Neural progenitor cell (in vitro differentiated cells): Measurements from ENCODE around the gene PLPP3. TPM values are rescaled to one million over a fixed set of nuclear protein-coding genes. Genes with fewer than 3 reads are reported as not detected.

Experiments used
- DNase-seq: peaks from one replicate; pipeline ENCODE4 v3.0.0-alpha.2; 2016; ENCODE audit warnings: low spot score
- H2AFZ ChIP-seq: fragments of 200-600 bp; sonication (generic); replicated peaks from 2 replicates; pipeline ENCODE4 v1.6.1; 2016; ENCODE audit warnings: antibody characterized with exemption
- H3F3A ChIP-seq: fragments of 200-600 bp; sonication (generic); 2 replicates; pipeline ENCODE4 v1.6.1; 2016; ENCODE audit warnings: antibody characterized with exemption, low read depth
- H3K27ac ChIP-seq: fragments of 200-600 bp; sonication (generic); 2 replicates; pipeline ENCODE4 v1.5.1; 2016; ENCODE audit warnings: mild to moderate bottlenecking
- H3K27me3 ChIP-seq: fragments of 200-600 bp; sonication (generic); 2 replicates; pipeline ENCODE4 v1.6.1; 2016; ENCODE audit warnings: mild to moderate bottlenecking, moderate library complexity
- H3K36me3 ChIP-seq: fragments of 200-600 bp; sonication (generic); 2 replicates; pipeline ENCODE4 v1.5.1; 2016
- H3K4me1 ChIP-seq: fragments of 200-600 bp; sonication (generic); 2 replicates; pipeline ENCODE4 v1.6.1; 2016; ENCODE audit warnings: mixed run types
- H3K4me2 ChIP-seq: fragments of 200-600 bp; sonication (generic); 2 replicates; pipeline ENCODE4 v1.6.1; 2016
- H3K4me3 ChIP-seq: fragments of 200-600 bp; sonication (generic); 2 replicates; pipeline ENCODE4 v1.5.1; 2016
- H3K79me2 ChIP-seq: fragments of 200-600 bp; sonication (generic); 2 replicates; pipeline ENCODE4 v1.6.1; 2016; ENCODE audit warnings: low read depth
- H3K9ac ChIP-seq: fragments of 200-600 bp; sonication (generic); 2 replicates; pipeline ENCODE4 v1.6.1; 2016
- H3K9me3 ChIP-seq: fragments of 200-600 bp; sonication (generic); 2 replicates; pipeline ENCODE4 v1.5.1; 2016; ENCODE audit warnings: low read depth
- H4K20me1 ChIP-seq: fragments of 200-600 bp; sonication (generic); 2 replicates; pipeline ENCODE4 v1.6.1; 2016; ENCODE audit warnings: low read depth
- H3K27ac Mint-ChIP-seq: 3 replicates; pipeline ENCODE4 v1.8.0; 2021; ENCODE audit warnings: mixed read lengths
- H3K27me3 Mint-ChIP-seq: 2 replicates; pipeline ENCODE4 v1.8.0; 2022; ENCODE audit warnings: low read depth, mild to moderate bottlenecking, inconsistent platforms, moderate library complexity, mixed read lengths; ENCODE audit not compliant: insufficient read depth
- H3K36me3 Mint-ChIP-seq: 3 replicates; pipeline ENCODE4 v1.8.0; 2021; ENCODE audit warnings: mixed read lengths
- H3K4me1 Mint-ChIP-seq: 3 replicates; pipeline ENCODE4 v1.8.0; 2021; ENCODE audit warnings: mixed read lengths
- H3K4me3 Mint-ChIP-seq: 3 replicates; pipeline ENCODE4 v1.8.0; 2021; ENCODE audit warnings: mild to moderate bottlenecking, moderate library complexity, mixed read lengths
- H3K9me3 Mint-ChIP-seq: 3 replicates; pipeline ENCODE4 v1.8.0; 2020; ENCODE audit warnings: mixed read lengths
- EZH2 ChIP-seq: fragments of 200-600 bp; sonication (generic); IDR thresholded peaks from 2 replicates; pipeline ENCODE4 v1.6.1; 2017; ENCODE audit warnings: antibody characterized with exemption, mild to moderate bottlenecking, moderate library complexity
- EZH2phosphoT487 ChIP-seq: fragments of 200-600 bp; sonication (generic); IDR thresholded peaks from 2 replicates; pipeline ENCODE4 v1.6.1; 2017; ENCODE audit warnings: antibody characterized with exemption
- total RNA-seq: library from RNA; depleted of rRNA; stranded (reverse); fragments of >200 nt; gene quantifications from 2 replicates; pipeline ENCODE4 v1.2.3, GENCODE V29; 2015; ENCODE audit warnings: low replicate concordance
- TF ChIP-seq, protein P1 (sequence below): fragments of 200-600 bp; sonication (generic); IDR thresholded peaks from 2 replicates; pipeline ENCODE4 v1.5.1; 2017; ENCODE audit warnings: antibody characterized with exemption, mild to moderate bottlenecking

PLPP3 gene
- total RNA-seq, 1 donor from 2014 or later = 28.5 TPM

DNA sequence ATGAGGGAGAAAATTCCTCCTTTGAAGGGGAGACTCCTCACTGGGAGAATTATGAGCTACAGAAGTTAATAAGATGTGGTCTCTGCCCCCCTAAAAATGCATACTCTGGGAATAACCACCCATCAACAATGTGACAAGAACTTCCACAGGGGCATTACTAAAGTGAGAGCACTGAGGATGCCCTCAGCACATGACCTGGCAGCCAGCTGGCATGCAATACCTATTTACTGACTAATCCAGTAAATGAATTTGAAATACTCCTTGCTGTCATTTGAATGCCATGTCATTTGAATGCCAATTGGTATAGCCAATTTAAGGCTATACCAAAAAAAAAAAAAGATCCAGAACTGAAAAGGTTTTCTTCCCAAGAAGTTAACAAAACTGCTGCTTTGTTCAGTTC is 30.8 kb downstream of the PLPP3 start:
- Mint-ChIP-seq H3K27me3 (no peaks in the 10 kb centered on the region), H3K4me3 (no peak overlapping the region), H3K27ac (peak overlapping the region; percentile 11), H3K36me3 (peaks cover 12% of the 10 kb centered on the region), H3K9me3 (no peaks in the 10 kb centered on the region), H3K4me1 (peaks cover 65% of the 10 kb centered on the region)
- Histone ChIP-seq H3K79me2 (peaks cover 98% of the 10 kb centered on the region), H3K4me1 (peaks cover 67% of the 10 kb centered on the region), H3K4me3 (no peak overlapping the region), H3K36me3 (no peaks in the 10 kb centered on the region), H2AFZ (no peak overlapping the region), H3K27ac (no peak overlapping the region), H3K27me3 (no peaks in the 10 kb centered on the region), H3F3A (peaks cover 40% of the 10 kb centered on the region), H3K9me3 (no peaks in the 10 kb centered on the region), H4K20me1 (peaks cover 73% of the 10 kb centered on the region), H3K9ac (no peak overlapping the region), H3K4me2 (no peak overlapping the region)
- TF ChIP-seq EZH2 (no peak), EZH2phosphoT487 (no peak)
- TF ChIP-seq, protein P1, sequence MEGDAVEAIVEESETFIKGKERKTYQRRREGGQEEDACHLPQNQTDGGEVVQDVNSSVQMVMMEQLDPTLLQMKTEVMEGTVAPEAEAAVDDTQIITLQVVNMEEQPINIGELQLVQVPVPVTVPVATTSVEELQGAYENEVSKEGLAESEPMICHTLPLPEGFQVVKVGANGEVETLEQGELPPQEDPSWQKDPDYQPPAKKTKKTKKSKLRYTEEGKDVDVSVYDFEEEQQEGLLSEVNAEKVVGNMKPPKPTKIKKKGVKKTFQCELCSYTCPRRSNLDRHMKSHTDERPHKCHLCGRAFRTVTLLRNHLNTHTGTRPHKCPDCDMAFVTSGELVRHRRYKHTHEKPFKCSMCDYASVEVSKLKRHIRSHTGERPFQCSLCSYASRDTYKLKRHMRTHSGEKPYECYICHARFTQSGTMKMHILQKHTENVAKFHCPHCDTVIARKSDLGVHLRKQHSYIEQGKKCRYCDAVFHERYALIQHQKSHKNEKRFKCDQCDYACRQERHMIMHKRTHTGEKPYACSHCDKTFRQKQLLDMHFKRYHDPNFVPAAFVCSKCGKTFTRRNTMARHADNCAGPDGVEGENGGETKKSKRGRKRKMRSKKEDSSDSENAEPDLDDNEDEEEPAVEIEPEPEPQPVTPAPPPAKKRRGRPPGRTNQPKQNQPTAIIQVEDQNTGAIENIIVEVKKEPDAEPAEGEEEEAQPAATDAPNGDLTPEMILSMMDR = no peak
- no peak for DNase-seq

DNA sequence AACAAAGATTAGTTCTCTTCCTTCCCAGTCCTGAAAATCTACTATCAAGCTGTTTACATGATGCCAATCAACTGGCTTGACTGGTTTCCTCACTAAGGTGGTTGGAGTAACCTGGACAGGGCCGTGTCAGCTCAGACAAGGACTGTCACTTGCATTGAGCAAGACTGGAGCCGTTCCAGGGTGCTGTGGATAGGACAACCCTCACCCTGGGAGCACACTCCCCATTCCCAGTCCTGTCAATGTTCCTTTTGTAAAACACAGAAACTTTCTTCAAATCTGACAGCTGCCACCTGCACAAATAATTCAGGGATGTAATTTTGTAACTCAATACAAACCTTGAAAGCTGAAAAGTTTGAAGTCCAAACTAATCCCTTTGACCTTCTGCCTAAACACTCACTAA is 31.4 kb downstream of the PLPP3 start:
- DNase-seq = no peak
- Histone ChIP-seq H3K4me1 (peaks cover 67% of the 10 kb centered on the region), H3K9me3 (no peaks in the 10 kb centered on the region), H3K36me3 (no peaks in the 10 kb centered on the region), H3K4me3 (no peak overlapping the region), H3K79me2 (peaks cover 98% of the 10 kb centered on the region), H3K27me3 (no peaks in the 10 kb centered on the region), H3F3A (peaks cover 40% of the 10 kb centered on the region), H3K9ac (no peak overlapping the region), H3K27ac (no peak overlapping the region), H2AFZ (no peak overlapping the region), H4K20me1 (peaks cover 67% of the 10 kb centered on the region), H3K4me2 (no peak overlapping the region)
- no peaks in the 10 kb centered on the region for H3K9me3 Mint-ChIP-seq
- H3K27me3 Mint-ChIP-seq = no peaks in the 10 kb centered on the region
- H3K4me3 Mint-ChIP-seq = no peak overlapping the region
- TF ChIP-seq EZH2 = no peak
- no peak for TF ChIP-seq EZH2phosphoT487
- TF ChIP-seq, protein P1 = no peak
- peak overlapping the region; percentile 11 for H3K27ac Mint-ChIP-seq
- H3K36me3 Mint-ChIP-seq = peaks cover 14% of the 10 kb centered on the region
- H3K4me1 Mint-ChIP-seq = peaks cover 63% of the 10 kb centered on the region

DNA sequence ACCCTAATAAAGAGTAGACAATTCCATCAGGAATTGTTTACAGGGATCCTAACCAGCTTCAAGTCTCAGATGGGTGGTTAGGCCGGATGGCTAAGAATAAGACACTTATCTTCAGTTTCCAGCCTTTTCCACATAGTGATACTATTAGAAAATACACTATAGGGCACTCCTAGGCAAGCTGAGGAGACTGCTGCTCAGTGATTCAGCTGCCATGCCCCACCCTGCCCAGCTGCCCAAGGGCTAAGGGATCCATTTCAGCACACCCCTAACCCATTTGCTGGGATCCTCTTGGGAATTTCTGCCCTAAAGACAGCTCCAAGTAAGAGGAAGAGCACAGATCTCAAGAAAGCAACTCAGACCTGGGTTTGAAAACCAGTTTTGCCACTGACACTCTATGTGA is 31.9 kb downstream of the PLPP3 start:
- DNase-seq = no peak
- Histone ChIP-seq H3K36me3 (no peaks in the 10 kb centered on the region), H3F3A (peaks cover 39% of the 10 kb centered on the region), H3K4me2 (no peak overlapping the region), H3K9me3 (no peaks in the 10 kb centered on the region), H4K20me1 (peaks cover 62% of the 10 kb centered on the region), H3K79me2 (peaks cover 98% of the 10 kb centered on the region), H3K9ac (no peak overlapping the region), H3K27ac (no peak overlapping the region), H3K4me1 (peaks cover 64% of the 10 kb centered on the region), H2AFZ (no peak overlapping the region), H3K27me3 (no peaks in the 10 kb centered on the region), H3K4me3 (no peak overlapping the region)
- H3K9me3 Mint-ChIP-seq = no peaks in the 10 kb centered on the region
- no peaks in the 10 kb centered on the region for H3K27me3 Mint-ChIP-seq
- H3K27ac Mint-ChIP-seq = no peak overlapping the region
- TF ChIP-seq EZH2 = no peak
- peaks cover 17% of the 10 kb centered on the region for H3K36me3 Mint-ChIP-seq
- peaks cover 60% of the 10 kb centered on the region for H3K4me1 Mint-ChIP-seq
- no peak overlapping the region for H3K4me3 Mint-ChIP-seq

DNA sequence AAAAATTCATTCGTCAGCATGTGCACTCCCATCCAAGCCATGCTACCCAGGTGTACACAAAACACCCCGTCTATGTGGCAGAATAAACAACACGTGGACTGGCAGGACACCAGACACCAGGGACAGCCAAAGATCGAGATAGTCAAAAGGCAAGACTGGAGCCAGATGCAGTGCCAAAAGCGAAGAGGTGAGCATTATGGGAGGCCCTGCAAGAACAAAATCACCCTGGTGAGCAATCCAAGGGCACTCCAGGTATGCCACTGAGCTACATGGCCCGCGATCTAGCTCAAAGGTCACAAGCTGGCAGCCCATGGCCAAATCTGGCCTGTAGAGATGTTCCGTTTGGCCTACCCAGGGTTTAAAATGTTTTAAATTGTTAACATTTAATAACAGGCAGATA is 33.7 kb downstream of the PLPP3 start:
- Histone ChIP-seq H3K4me2 (no peak overlapping the region), H4K20me1 (peaks cover 51% of the 10 kb centered on the region)

More for the DNA sequence above, 33.7 kb downstream of the PLPP3 start:
- H3K4me3 Mint-ChIP-seq = no peak overlapping the region
- H3K4me1 Mint-ChIP-seq = peaks cover 48% of the 10 kb centered on the region
- peaks cover 98% of the 10 kb centered on the region for H3K79me2 ChIP-seq
- H3K27ac ChIP-seq = no peak overlapping the region
- H3K27me3 Mint-ChIP-seq = no peaks in the 10 kb centered on the region
- H2AFZ ChIP-seq = no peak overlapping the region
- no peak overlapping the region for H3K27ac Mint-ChIP-seq
- no peak for TF ChIP-seq EZH2
- no peak for TF ChIP-seq EZH2phosphoT487
- TF ChIP-seq, protein P1 = no peak
- no peak for DNase-seq
- H3K9me3 ChIP-seq = no peaks in the 10 kb centered on the region
- no peaks in the 10 kb centered on the region for H3K36me3 ChIP-seq
- peaks cover 4% of the 10 kb centered on the region for H3K9me3 Mint-ChIP-seq
- no peak overlapping the region for H3K9ac ChIP-seq
- H3K4me3 ChIP-seq = no peak overlapping the region
- peaks cover 30% of the 10 kb centered on the region for H3K36me3 Mint-ChIP-seq
- peaks cover 46% of the 10 kb centered on the region for H3K4me1 ChIP-seq
- no peaks in the 10 kb centered on the region for H3K27me3 ChIP-seq
- H3F3A ChIP-seq = peaks cover 21% of the 10 kb centered on the region
